Mammary epithelial cell (primary cell): ENCODE results near the gene DLG5.

Source experiments
- EZH2 ChIP-seq: IDR thresholded peaks from 2 replicates; pipeline ENCODE4 v1.6.1; 2012; ENCODE audit warnings: low read length, inconsistent platforms, borderline replicate concordance
- TF ChIP-seq, protein P1 (sequence below), 2 donors: IDR thresholded peaks in 1 of 2; conservative IDR thresholded peaks in 1 of 2; 2 replicates each; pipeline ENCODE4 v1.5.1; 2011 to 2012; ENCODE audit warnings: inconsistent platforms in 2 of 2, low read length in 2 of 2, mild to moderate bottlenecking in 2 of 2, control low read depth in 1 of 2, low read depth in 1 of 2; ENCODE audit not compliant: insufficient read depth in 1 of 2; ENCODE audit errors: extremely low read depth in 1 of 2

DNA sequence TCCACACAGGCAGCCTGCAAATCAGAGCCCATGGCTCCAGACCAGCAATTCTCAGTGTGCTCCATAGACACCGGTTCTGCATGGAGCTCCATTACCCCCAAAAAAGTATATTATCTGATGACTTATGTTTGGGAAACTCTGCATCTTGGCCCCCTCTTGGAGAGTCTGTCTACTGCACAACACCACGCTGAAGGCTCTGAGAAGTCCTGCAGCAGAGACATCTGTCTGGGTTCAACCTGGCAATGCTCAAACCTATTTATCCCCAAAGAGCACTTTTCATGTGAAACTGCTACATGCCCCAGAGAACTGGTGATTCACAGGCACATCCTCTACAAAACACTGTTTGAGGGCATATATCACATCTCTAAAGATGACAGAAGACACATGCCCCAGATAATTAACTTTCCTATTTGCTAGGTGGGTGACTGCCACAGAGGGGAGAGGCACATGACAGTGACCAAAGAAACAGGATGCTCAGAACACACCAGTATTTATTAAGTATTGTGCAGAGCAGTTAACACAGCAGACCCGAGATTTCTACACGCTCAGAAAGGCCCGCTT lies 83.8 kb downstream of the DLG5 start:
- no peak for TF ChIP-seq EZH2
- TF ChIP-seq, protein P1, sequence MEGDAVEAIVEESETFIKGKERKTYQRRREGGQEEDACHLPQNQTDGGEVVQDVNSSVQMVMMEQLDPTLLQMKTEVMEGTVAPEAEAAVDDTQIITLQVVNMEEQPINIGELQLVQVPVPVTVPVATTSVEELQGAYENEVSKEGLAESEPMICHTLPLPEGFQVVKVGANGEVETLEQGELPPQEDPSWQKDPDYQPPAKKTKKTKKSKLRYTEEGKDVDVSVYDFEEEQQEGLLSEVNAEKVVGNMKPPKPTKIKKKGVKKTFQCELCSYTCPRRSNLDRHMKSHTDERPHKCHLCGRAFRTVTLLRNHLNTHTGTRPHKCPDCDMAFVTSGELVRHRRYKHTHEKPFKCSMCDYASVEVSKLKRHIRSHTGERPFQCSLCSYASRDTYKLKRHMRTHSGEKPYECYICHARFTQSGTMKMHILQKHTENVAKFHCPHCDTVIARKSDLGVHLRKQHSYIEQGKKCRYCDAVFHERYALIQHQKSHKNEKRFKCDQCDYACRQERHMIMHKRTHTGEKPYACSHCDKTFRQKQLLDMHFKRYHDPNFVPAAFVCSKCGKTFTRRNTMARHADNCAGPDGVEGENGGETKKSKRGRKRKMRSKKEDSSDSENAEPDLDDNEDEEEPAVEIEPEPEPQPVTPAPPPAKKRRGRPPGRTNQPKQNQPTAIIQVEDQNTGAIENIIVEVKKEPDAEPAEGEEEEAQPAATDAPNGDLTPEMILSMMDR (conservative IDR thresholded peaks at IDR 0.05 in 1 of 2, IDR thresholded peaks at IDR 0.05 in 1 of 2; ENCODE audit: extremely low read depth in 1 of 2, insufficient read depth in 1 of 2, low read depth in 1 of 2, low read length in 2 of 2) = no peak
